CD1c-positive myeloid dendritic cell (primary cell): Measurements from ENCODE around the gene FRRS1.
"Not testable (repeated sequence)": the region's sequence is repeated elsewhere in the genome, so short reads cannot be mapped to it uniquely, and the experiment has no call there.

Experiments used
- DNase-seq: peaks from one replicate; pipeline ENCODE4 v3.0.0-alpha.2; 2016; ENCODE audit errors: extremely low spot score

Gene FRRS1, protein sequence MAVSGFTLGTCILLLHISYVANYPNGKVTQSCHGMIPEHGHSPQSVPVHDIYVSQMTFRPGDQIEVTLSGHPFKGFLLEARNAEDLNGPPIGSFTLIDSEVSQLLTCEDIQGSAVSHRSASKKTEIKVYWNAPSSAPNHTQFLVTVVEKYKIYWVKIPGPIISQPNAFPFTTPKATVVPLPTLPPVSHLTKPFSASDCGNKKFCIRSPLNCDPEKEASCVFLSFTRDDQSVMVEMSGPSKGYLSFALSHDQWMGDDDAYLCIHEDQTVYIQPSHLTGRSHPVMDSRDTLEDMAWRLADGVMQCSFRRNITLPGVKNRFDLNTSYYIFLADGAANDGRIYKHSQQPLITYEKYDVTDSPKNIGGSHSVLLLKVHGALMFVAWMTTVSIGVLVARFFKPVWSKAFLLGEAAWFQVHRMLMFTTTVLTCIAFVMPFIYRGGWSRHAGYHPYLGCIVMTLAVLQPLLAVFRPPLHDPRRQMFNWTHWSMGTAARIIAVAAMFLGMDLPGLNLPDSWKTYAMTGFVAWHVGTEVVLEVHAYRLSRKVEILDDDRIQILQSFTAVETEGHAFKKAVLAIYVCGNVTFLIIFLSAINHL

GRCh38 chr1:99766378-99766800, at the start of gene FRRS1:
TSS of gene FRRS1 (minus strand) at chr1:99766635. CDS start at chr1:99748768, 17,867 bp downstream.
- DNase-seq: peak; percentile 83

GRCh38 chr1:99814373-99814900, 48.0 kb upstream of the FRRS1 start:
- no peak for DNase-seq

GRCh38 chr1:99811747-99812146, 45.3 kb upstream of the FRRS1 start:
- no peak for DNase-seq

DNA sequence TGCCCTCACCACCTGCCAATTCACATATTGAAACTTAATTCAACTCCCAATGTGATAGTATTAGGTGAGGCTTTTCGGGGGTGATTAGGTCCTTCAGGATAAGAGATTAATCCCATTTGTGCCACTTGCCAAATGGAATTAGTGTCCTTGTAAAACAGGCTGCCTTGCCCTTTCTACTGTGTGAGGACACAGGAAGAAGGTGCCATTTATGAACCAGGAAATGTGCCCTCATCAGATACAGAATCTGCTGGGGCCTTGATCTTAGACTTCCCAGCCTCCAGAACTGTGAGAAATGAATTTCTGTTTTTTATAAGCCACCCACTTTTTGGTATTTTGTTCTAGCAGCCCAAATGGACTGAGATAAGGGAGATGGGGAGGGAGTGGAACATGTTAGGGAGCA, 44.6 kb upstream of the FRRS1 start:
- DNase-seq: no peak

DNA sequence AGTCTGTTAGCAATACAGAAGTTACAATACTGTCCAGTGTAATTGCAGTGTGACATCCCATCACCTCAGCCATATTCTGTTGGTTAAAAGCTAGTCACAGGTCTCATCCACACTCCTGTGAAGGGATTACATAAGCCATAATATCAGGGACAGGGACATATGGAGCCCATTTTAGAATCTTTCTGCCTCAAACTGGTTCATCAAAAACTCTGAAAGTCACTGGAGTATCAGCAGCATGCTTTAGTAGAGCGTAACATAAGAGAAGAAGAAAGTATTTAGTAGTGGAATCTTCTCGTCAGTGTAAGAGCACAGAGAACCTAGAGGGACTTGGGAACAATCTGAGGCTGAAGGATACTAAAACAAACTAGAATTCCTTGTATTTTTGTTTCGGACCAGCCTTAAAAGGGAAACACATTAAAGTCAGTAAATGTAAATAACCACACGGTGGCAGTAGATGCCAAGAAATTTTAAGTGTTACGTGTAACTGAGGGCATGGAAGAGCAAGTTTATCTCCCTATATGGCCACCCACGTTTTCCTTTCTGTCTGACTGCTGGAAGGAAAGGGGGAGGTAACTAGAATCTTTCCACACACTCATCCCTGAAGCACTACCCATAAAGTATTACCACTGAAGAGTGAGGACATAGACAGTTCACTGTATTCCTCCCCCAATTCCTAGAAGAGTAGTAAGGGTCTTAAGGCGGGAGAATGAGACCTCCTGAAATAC, 42.1 kb upstream of the FRRS1 start:
- DNase-seq: peak; percentile 84

DNA sequence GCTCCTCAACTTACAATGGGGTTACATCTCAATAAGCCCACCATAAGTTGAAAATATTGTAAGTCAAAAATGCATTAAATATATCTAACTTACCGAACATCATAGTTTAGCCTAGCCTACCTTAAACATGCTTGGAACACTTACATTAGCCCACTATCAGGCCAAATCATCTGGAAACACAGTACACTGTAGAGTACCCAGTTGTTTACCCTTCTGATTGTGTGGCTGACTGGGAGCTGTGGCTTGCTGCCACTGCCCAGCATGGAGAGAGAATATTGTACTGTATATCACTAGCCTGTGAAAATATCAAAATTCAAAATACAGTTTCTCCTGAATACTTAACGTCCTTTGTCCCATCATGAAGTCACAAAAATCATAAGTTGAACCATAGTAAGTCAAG, 40.4 kb upstream of the FRRS1 start:
- DNase-seq: no peak

DNA sequence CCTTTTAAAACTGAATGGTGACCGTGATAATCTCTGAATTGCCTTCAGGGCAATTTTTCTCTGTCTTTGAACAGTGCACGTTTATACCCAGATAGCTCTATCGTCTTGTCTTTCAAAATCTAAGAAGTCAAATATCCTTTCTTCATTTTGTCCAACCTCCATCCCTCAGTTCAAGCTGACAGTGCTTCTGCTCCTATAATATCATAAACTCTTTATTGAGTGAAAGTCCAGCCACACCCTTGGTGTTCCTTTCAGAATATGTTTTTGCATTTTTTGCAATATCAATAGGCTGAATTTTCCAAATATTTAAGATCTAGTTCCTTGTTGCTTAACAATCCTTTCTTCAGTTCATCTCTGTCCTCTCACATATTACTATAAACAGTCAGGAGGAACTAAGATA, 35.1 kb upstream of the FRRS1 start:
- no peak for DNase-seq

DNA sequence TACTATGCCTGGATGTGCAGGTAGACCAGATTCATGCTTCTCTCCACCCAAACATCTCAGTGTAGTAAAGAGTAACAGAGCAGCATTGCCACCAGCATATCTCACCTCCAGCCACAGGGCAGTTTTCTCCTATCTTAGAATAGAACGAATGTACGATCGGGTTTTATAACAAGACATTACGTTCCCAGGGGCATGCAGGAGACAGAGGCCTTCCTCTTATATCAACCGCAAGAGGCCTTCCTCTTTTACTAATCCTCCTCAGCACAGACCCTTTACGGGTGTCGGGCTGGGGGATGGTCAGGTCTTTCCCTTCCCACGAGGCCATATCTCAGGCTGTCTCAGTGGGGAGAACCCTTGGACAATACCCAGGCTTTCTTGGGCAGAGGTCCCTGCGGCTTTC, 27.4 kb upstream of the FRRS1 start:
- DNase-seq: not testable (repeated sequence)

DNA sequence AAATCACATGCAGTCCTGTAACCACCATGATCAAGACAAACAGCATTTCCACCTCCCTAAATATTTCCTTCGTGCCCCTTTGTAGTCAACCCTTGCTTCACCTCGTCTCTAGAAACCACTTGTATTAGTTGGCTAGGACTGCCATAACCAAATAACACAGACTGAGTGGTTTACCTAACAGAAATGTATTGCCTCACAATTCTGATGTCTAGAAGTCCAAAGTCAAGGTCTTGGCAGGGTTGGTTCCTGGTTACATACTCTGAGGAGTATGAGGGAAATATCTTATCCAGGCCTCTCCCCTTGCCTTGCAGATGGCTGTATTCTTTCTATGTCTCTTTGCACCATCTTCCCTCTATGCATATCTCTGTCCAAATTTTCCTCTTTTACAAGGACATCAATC, 23.3 kb upstream of the FRRS1 start:
- no peak for DNase-seq

DNA sequence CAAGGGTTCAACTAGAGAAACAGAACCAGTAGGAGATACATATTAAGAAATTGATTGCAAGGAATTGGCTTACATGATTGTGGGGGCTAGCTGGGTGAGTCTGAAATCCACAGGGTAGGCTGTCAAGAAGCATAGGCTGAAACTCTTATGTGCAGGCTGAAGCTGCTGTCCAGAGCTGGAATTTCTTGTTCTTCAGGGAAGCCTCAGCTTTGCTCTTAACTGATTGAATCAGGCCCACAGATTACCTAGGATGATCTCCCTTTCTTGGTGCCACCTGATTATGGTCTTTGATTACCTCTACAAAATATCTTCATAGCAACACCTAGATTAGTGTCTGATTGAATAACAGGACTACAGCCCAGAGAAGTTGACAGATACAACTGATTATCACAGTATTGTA, 22.5 kb upstream of the FRRS1 start:
- DNase-seq: no peak

- DNase-seq: no peak
Observed at GRCh38 chr1:99786751-99787501, 20.5 kb upstream of the FRRS1 start.

DNA sequence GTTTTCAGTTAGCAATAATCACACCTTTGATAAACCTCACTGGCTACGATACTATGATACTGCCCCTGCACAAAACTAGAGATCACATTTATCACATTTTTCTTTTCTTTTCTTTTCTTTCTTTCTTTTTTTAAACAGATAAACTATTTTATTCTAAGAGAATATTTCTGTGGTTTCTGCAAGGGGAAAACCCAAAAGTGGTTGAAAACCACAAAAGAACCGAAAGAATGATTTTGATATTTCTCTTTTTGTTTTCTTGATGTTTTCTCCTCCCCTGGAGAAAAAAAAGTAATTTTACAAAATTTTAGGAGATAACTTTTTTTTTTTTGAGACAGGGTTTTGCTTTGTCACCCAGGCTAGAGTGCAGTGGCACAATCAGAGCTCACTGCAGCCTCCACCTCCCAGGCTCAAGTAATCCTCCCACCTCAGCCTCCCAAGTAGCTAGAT, 18.4 kb upstream of the FRRS1 start:
- DNase-seq: peak; percentile 9

DNA sequence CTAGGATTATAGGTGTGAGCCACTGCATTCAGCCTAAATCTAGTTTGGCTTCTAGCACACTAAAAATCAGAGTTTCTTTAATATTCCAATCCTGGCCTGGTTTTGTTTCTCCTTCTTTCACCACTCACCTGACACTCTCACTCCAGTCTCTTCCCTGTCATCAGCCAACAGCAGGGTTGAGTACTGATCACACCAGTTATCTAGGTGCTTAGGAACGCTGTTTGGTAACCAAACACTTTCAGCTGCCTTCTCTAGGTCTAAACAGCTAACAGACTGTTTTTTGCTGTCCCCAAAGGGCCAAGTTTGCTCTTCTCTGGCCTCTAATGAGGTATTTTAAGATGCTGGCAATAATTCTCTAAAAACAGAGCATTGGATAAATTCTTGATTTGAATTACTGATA, 17.7 kb upstream of the FRRS1 start:
- DNase-seq: no peak

- DNase-seq: no peak
Observed at GRCh38 chr1:99782920-99783319, 16.5 kb upstream of the FRRS1 start.

DNA sequence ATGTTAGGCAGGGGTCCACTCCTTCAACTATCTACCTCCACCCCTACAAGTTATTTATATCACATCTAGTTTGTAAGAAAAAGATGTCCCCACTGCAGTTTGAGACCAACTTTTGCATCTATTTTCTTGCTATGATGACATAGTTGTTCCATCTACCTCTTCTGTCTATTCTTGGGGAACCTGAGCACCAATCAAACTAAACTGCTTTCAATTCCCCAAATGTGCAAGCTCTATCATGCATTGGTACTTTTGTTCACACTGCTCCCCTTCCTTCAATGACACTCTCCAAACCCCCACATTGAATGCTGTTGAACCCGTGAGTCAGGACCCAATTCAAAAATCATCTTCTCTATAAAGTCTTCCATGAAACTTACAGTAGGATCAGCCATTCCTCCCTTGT, 16.0 kb upstream of the FRRS1 start:
- DNase-seq: no peak

- DNase-seq: no peak
Observed at GRCh38 chr1:99781798-99782197, 15.4 kb upstream of the FRRS1 start.

DNA sequence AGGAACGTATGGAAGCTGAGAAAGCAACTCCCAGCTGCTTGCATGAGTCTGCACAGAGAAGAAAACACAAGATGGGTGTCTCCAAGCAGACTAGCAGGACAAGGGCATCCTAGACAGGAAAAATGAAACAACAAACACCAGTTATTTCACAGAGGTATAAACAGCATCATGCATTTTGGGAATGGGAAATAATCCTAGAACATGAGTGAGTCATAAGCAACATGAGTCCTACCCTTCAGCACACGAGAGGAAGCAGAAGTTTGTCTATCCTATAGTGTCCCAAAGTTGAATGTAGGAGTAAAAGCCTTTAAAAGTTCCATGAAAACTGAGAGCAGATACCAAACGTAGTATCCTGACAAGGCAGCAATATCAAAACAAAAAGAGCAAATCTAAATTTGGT, 11.3 kb upstream of the FRRS1 start:
- no peak for DNase-seq

DNA sequence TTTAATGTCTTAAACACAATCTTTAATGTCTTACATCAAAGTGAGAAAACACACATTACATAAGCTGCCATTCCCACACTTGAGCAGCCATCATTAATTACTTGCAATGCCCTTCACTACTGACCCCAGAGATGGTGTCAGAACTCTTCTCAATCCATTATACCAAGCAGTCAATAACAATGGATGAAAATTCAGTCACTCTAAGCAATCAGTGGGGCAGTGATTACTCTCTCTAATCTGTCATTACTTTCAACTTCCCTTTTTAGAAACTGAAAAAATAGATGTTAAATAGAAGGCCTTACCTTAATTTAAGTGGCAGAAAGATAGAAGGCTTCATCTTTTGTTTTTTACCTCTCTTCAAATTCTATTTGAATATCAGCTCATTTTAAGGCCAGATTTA, 9.7 kb upstream of the FRRS1 start:
- DNase-seq: no peak

- no peak for DNase-seq
Observed at GRCh38 chr1:99772809-99773208, 6.4 kb upstream of the FRRS1 start.

DNA sequence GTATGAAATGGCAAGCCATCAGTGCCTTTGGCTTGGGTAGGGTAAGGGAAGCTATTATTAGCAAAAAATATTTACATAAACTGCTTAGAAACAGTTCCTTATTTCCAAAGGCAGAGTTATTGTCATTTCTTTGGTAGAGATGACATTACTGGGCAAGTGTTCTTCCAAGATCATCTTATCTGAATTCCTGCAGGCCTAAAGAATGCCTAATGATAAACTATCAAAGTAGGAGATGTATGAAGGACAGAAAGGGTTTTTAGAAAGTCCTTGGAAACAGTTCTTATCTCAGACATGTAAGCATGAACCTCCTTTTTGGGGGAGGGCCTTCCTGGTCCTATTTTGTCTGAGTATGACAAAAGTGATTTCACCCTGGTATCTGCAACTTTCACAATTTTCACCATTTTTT, 5.1 kb upstream of the FRRS1 start:
- DNase-seq: no peak

DNA sequence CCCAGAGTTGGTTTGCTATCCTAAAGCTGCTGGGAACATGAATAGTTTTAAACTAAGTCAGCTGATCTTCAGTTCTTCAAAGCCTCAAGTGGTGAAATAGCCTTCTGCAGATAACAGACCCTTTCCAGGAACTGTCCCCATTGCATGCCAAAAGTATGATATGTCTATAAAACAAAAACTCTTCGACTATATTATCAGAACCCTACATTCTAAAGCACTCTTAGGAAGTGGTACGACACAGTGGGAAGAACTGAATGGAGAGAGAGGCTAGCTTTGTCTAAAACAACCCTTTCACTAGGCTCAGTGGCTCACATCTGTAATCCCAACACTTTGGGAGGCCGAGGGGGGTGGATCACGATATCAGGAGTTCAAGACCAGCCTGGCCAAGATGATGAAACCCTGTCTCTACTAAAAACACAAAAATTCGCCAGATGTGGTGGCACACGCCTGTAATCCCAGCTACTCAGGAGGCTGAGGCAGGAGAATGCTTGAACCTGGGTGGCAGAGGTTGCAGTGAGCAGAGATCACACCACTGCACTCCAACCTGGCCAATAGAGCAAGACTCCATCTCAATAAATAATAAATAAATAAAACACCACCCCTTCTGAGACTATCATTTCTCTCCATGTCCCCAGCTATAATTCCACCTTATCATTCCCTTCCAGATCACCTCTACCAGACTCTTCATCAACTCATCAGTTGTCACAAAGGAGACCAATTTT, 2.2 kb upstream of the FRRS1 start:
- no peak for DNase-seq
